ENCODE measurements around the gene EPS8.

GRCh38 chr12:15693228-15693911 lies 95.8 kb downstream of the EPS8 start:
- no peak for TF ChIP-seq EZH2 (IDR thresholded peaks at IDR 0.05)
- TF ChIP-seq FOXP2 (optimal IDR thresholded peaks at IDR 0.05; ENCODE audit: control extremely low read depth, extremely low read length, insufficient read depth) = no peak

Measured in SK-N-MC (cell line).